GM12864 (cell line): ENCODE measurements around the gene ZNF25.
"Not testable (repeated sequence)": the region's sequence is repeated elsewhere in the genome, so short reads cannot be mapped to it uniquely, and the experiment has no call there.

Experiments used
- DNase-seq: peaks from one replicate; pipeline ENCODE4 v3.0.0-alpha.2; 2011; ENCODE audit warnings: low read depth
- H3K4me3 ChIP-seq: 2 replicates; pipeline ENCODE4 v1.5.1; 2011; ENCODE audit warnings: mild to moderate bottlenecking, low read depth, low read length, control low read depth
- TF ChIP-seq, protein P1 (sequence below): IDR thresholded peaks from 2 replicates; pipeline ENCODE4 v1.5.1; 2011; ENCODE audit warnings: low read depth, mild to moderate bottlenecking, moderate library complexity, low read length, control low read depth, inconsistent platforms; ENCODE audit errors: missing control alignments

ZNF25 gene

DNA sequence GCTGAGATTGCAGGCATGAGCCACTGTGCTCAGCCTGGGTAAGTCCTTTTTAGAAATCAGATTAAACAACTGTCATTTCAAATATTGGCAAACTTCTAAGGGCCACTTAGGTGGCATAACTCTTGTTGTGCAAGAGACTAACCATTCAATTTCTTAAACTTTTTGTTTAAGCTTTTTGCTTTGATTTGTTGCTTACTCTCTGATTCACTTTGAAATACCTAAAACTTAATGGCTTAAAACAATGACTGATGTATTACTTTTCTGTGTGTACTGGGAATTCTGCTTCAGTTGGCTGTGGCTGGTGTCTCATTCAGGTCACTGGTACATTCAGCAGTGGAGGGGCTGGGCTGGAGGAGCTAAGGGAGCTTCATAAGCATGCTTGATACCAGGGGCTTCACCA, 28.9 kb downstream of the ZNF25 start:
- H3K4me3 ChIP-seq = no peak overlapping the region
- no peak for DNase-seq
- TF ChIP-seq, protein P1, sequence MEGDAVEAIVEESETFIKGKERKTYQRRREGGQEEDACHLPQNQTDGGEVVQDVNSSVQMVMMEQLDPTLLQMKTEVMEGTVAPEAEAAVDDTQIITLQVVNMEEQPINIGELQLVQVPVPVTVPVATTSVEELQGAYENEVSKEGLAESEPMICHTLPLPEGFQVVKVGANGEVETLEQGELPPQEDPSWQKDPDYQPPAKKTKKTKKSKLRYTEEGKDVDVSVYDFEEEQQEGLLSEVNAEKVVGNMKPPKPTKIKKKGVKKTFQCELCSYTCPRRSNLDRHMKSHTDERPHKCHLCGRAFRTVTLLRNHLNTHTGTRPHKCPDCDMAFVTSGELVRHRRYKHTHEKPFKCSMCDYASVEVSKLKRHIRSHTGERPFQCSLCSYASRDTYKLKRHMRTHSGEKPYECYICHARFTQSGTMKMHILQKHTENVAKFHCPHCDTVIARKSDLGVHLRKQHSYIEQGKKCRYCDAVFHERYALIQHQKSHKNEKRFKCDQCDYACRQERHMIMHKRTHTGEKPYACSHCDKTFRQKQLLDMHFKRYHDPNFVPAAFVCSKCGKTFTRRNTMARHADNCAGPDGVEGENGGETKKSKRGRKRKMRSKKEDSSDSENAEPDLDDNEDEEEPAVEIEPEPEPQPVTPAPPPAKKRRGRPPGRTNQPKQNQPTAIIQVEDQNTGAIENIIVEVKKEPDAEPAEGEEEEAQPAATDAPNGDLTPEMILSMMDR = no peak

DNA sequence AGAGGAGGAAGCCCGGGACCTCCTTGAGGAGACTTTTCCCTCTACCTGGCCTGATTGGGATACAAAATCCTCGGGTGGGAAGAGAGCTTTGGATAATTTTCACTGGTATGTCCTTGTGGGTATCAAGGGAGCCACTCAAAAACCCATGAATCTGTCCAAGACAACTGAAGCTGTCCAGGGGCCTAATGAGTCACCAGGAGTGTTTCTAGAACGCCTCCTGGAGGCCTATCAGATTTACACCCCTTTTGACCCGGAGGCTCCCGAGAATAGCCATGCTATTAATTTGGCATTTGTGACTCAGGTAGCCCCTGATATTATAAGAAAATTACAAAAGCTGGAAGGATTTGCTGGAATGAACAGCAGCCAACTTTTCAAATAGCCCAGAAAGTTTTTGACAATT, 38.6 kb downstream of the ZNF25 start:
- no peak for DNase-seq
- TF ChIP-seq, protein P1 = no peak
- no peak overlapping the region for H3K4me3 ChIP-seq

DNA sequence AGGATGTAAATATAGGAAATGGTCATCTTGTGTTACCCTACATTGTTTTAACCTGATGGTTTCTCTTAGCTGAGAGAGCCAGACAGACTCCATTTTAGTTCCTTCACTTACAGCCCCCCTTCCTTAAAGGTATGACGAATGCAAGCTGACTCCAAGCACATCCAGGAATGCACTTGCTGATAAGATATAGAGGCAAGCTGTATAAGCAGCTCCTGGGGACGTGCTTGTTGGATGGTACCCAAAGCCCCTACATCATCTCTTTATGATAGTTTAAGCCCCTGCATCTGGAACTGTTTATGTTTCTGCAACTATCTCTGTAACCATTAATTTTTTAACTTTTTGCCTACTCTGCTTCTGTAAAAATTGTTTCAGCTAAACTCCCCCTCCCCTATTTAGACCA, 41.7 kb downstream of the ZNF25 start:
- no peak overlapping the region for H3K4me3 ChIP-seq
- no peak for DNase-seq
- TF ChIP-seq, protein P1 = no peak

DNA sequence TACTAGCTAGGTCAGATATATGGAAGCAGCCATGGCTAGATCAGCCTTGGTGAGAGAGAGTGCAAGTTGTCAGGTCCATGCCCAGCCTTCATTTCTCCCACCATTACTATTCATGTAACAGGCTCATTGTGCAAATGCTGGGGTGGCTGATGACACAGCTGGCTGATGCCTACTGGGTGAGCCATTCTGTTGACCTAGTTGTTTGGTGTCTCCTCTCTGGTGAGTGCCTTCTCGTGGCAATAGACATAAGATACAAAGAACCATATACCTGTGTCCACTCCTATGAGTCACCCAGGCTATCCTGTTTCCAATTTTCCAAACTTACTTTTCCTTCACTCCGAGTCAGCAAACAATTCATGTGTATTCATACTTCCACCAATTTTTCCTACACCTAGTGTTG, 46.0 kb downstream of the ZNF25 start:
- DNase-seq = no peak
- TF ChIP-seq, protein P1 = no peak
- no peak overlapping the region for H3K4me3 ChIP-seq

DNA sequence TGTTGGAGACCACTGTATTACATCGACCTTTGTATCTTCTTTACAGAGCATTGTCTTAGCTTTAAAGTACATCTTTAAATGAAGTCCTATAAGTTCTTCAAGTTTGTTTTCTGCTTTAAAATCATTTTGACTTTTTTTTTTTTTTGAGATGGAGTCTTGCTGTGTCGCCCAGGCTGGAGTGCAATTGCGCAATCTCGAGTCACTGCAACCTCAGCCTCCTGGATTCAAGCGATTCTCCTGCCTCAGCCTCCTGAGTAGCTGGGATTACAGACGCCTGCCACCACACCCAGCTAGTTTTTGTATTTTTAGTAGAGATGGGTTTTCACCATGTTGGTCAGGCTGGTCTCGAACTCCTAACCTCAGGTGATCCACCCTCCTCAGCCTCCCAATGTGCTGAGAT, 68.3 kb downstream of the ZNF25 start:
- not testable (repeated sequence) for DNase-seq, H3K4me3 ChIP-seq

DNA sequence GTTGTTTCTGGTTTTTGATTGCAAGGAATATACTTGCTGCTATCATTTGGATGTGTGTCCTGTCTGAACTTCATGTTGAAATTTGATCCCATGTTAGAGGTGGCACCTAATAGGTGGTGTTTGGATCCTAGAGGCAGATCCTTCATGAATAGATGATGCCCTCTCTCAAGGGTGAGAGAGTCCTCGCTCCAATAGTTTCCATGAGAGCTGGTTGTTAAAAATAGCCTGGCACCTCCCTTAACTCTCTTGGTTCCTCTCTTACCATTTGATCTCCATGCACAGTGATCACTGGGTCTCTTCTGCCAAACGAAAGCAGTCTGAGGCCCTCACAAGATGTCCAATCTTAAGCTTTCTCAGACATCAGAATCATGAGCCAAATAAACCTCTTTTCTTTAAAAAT, 70.1 kb downstream of the ZNF25 start:
- TF ChIP-seq, protein P1 = no peak
- no peak for DNase-seq

More for the DNA sequence above, 70.1 kb downstream of the ZNF25 start:
- no peak overlapping the region for H3K4me3 ChIP-seq
